SW480 (cell line): ENCODE measurements around the gene FCN1.

Experiments
- DNase-seq: peaks from one replicate; pipeline ENCODE4 v3.0.0-alpha.2; 2016; ENCODE audit warnings: low spot score

Gene FCN1

GRCh38 chr9:134951461-134951860 lies 33.7 kb upstream of the FCN1 start:
- no peak for DNase-seq

- DNase-seq, result no peak
These were observed 32.9 kb upstream of the FCN1 start for GRCh38 chr9:134950386-134951210.

GRCh38 chr9:134949681-134950385 lies 32.1 kb upstream of the FCN1 start:
- DNase-seq, result no peak

GRCh38 chr9:134948149-134948548 lies 30.4 kb upstream of the FCN1 start:
- DNase-seq, result no peak

GRCh38 chr9:134947265-134947955 lies 29.7 kb upstream of the FCN1 start:
- no peak for DNase-seq

DNA sequence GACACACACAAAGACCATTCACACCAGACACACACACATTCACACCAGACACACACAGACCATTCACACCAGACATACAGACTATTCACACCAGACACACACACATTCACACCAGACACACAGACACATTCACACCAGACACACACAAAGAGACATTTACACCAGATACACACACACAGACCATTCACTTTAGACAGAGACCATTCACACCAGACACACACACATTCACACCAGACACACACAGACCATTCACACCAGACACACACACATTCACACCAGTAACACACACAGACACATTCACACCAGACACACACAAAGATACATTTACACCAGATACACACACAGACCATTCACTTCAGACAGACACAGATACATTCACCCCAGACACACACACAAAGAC lies 29.0 kb upstream of the FCN1 start:
- DNase-seq, result no peak

DNA sequence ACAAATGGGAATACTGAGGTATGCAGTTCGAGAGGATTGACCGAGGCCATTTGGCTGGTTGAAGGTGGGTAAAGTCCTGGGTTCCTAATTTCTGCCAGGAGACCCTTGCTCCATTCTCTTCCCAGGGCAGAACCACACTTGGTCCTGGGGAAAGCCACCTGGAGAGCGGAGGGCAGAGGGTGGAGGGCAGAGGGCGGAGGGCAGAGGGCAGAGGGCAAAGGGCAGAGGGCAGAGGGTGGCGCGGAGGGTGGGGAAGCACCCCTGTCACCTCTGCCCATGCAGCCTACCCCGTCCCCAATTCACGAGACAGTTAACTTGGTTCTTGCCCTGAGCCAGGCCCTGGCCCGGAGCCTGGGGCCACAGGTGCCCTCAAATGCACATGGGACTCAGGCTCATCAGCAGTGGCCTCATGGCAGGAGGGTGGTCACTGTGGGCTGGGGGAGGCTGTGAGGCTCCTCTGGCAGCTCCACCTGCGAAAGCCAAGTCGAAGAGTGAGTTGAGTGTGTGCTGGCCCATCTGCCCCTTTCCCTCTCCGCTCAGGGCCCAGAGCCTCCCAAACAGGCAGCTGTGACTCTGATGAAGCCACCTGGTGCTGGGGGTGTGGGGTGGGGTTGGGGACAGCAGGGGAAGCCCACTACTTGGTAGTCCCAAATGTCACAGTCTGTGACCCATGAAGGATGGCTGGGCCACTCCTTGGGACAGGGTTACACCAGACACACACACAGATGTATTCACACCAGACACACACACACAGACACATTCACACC lies 28.0 kb upstream of the FCN1 start:
- DNase-seq, result no peak

DNA sequence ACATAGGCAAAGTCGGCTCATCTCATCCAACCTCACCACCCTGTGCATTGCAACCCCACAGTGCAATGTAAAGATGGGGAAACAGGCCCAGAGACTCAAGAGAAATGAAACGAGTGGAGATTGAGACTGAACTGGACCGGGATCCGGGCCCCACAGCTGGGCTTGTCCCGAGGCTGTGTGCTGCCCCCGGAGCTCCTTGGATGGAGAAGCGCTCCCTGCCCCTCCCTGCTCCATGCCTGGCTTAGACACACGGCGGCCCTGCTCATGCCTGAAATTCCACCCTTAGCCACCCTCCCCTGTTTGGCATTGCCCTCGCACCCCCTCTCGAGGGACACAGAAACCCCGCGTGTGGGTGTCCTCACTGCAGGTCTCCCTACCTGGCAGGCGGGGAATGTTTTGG lies 27.2 kb upstream of the FCN1 start:
- no peak for DNase-seq

- DNase-seq, result no peak
These were observed 26.7 kb upstream of the FCN1 start for GRCh38 chr9:134944351-134944802.

- no peak for DNase-seq
These were observed 26.1 kb upstream of the FCN1 start for GRCh38 chr9:134943836-134944235.

GRCh38 chr9:134943411-134943810 lies 25.7 kb upstream of the FCN1 start:
- DNase-seq, result no peak

- DNase-seq, result no peak
These were observed 25.1 kb upstream of the FCN1 start for GRCh38 chr9:134942788-134943184.

- no peak for DNase-seq
These were observed 24.5 kb upstream of the FCN1 start for GRCh38 chr9:134942011-134942787.

GRCh38 chr9:134940236-134941208 lies 22.8 kb upstream of the FCN1 start:
- DNase-seq, result no peak

- no peak for DNase-seq
These were observed 22.1 kb upstream of the FCN1 start for GRCh38 chr9:134939836-134940235.

GRCh38 chr9:134939080-134939733 lies 21.5 kb upstream of the FCN1 start:
- DNase-seq, result no peak

- no peak for DNase-seq
These were observed 20.8 kb upstream of the FCN1 start for GRCh38 chr9:134938346-134939079.

DNA sequence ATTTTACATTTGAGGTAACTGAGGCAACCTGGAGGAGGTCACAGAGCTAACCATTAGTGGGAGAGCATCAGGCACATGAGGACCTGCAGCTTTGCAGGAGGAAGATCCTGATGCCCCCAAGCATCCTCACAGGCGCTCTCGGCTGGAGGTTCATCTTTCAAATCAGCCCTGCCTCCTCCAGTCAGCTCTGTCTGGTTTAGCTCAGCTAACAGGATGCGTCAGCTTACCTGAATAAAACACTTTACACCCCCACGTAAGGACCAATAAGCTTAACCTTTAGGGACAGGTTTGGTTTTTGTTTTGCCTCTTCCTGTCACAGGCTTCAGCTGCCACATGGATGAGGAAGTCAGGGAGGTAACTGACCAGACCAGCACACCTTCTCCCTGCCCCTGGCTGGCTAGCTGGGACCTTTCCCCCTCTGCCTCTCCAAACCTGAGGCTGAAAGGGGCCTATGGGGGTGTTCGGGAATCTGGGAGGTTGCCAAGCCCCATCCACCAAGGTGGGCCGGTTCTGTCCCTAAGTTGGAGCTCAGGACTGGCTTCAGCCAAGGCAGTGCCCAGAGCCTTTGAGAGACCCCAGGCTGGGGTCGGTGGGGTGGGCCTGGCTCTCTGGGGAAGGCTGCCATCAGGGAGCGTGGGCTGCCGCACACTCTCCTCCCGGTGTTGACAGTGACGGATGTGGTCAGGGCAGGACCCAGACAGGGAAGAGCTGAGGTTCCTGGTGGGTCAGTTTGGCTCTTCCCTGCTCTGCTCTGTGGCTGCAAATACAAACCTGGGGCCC lies 20.0 kb upstream of the FCN1 start:
- DNase-seq, result no peak
